HG03342 (cell line): ENCODE results near the gene USP32.

Experiments
- ATAC-seq: cut with Tn5 transposase; IDR thresholded peaks from one replicate; pipeline ENCODE4 v1.9.1; 2021; ENCODE audit warnings: mild to moderate bottlenecking, moderate library complexity; ENCODE audit not compliant: unreplicated experiment

The USP32 gene

GRCh38 chr17:60160829-60161501 is 231.0 kb downstream of the USP32 start:
- ATAC-seq: no peak

GRCh38 chr17:60159479-60159866 is 232.5 kb downstream of the USP32 start:
- no peak for ATAC-seq

GRCh38 chr17:60158751-60159478 is 233.0 kb downstream of the USP32 start:
- ATAC-seq: no peak

GRCh38 chr17:60157487-60158040 is 234.4 kb downstream of the USP32 start:
- no peak for ATAC-seq

- no peak for ATAC-seq
Observed at GRCh38 chr17:60156746-60157145, 235.2 kb downstream of the USP32 start.

GRCh38 chr17:60155815-60156214 is 236.1 kb downstream of the USP32 start:
- no peak for ATAC-seq

- no peak for ATAC-seq
Observed at GRCh38 chr17:60155427-60155814, 236.5 kb downstream of the USP32 start.

- ATAC-seq: no peak
Observed at GRCh38 chr17:60154616-60155426, 237.1 kb downstream of the USP32 start.

- ATAC-seq: no peak
Observed at GRCh38 chr17:60153606-60154390, 238.1 kb downstream of the USP32 start.

- no peak for ATAC-seq
Observed at GRCh38 chr17:60151355-60151754, 240.6 kb downstream of the USP32 start.

- no peak for ATAC-seq
Observed at GRCh38 chr17:60149691-60150582, 242.0 kb downstream of the USP32 start, which contains the start of gene CA4. Gene CA4, plus strand, starts transcription at chr17:60149973. Its CDS starts 62 bp downstream, at chr17:60150035.

- ATAC-seq: no peak
Observed at GRCh38 chr17:60148373-60148772, 243.6 kb downstream of the USP32 start.

GRCh38 chr17:60147553-60148223 is 244.2 kb downstream of the USP32 start:
- ATAC-seq: no peak

- no peak for ATAC-seq
Observed at GRCh38 chr17:60146206-60146605, 245.7 kb downstream of the USP32 start.

GRCh38 chr17:60145006-60145935 is 246.7 kb downstream of the USP32 start:
- no peak for ATAC-seq

GRCh38 chr17:60142872-60143499 is 248.9 kb downstream of the USP32 start:
- ATAC-seq: no peak
